Neuron (in vitro differentiated cells): Measurements from ENCODE around the gene CYP1A2.

Experiments used
- H2AFZ ChIP-seq: one replicate; pipeline ENCODE4 v1.6.1; 2013; ENCODE audit warnings: low read depth, mild to moderate bottlenecking, inconsistent platforms, low read length, moderate library complexity
- H3K27me3 ChIP-seq: one replicate; pipeline ENCODE4 v1.6.1; 2013; ENCODE audit warnings: low read length; ENCODE audit not compliant: insufficient read depth
- H3K36me3 ChIP-seq: one replicate; pipeline ENCODE4 v1.6.1; 2013; ENCODE audit warnings: low read length; ENCODE audit not compliant: insufficient read depth
- H3K4me1 ChIP-seq: one replicate; pipeline ENCODE4 v1.6.1; 2013; ENCODE audit warnings: low read length; ENCODE audit not compliant: insufficient read depth
- H3K4me3 ChIP-seq: 2 replicates; pipeline ENCODE4 v1.5.1; 2013; ENCODE audit warnings: mild to moderate bottlenecking, low read length, moderate library complexity
- H3K9me3 ChIP-seq: one replicate; pipeline ENCODE4 v1.6.1; 2013; ENCODE audit warnings: low read length

The CYP1A2 gene

GRCh38 chr15:74748322-74748946 is at the start of gene CYP1A2:
Gene CYP1A2, plus strand, starts transcription at chr15:74748845. Its CDS starts 894 bp downstream, at chr15:74749739.
- Histone ChIP-seq H3K36me3 (no peaks in the 10 kb centered on the region), H3K4me3 (no peak within 1 kb of the TSS), H3K27me3 (peaks cover 12% of the 10 kb centered on the region), H3K4me1 (no peaks in the 10 kb centered on the region), H2AFZ (no peak within 1 kb of the TSS), H3K9me3 (peaks cover 2% of the 10 kb centered on the region)

- Histone ChIP-seq H3K9me3 (no peaks in the 10 kb centered on the region), H2AFZ (no peak overlapping the region), H3K36me3 (no peaks in the 10 kb centered on the region), H3K4me1 (no peaks in the 10 kb centered on the region), H3K27me3 (peaks cover 12% of the 10 kb centered on the region), H3K4me3 (no peak overlapping the region)
Observed at GRCh38 chr15:74709011-74709410, 39.6 kb upstream of the CYP1A2 start.

GRCh38 chr15:74709892-74710291 is 38.8 kb upstream of the CYP1A2 start:
- H2AFZ ChIP-seq, result no peak overlapping the region
- no peaks in the 10 kb centered on the region for H3K9me3 ChIP-seq
- no peaks in the 10 kb centered on the region for H3K4me1 ChIP-seq
- peaks cover 12% of the 10 kb centered on the region for H3K27me3 ChIP-seq
- no peaks in the 10 kb centered on the region for H3K36me3 ChIP-seq
- H3K4me3 ChIP-seq, result no peak overlapping the region

- Histone ChIP-seq H3K9me3 (no peaks in the 10 kb centered on the region), H3K4me3 (no peak overlapping the region), H3K36me3 (no peaks in the 10 kb centered on the region), H3K4me1 (no peaks in the 10 kb centered on the region), H3K27me3 (peaks cover 12% of the 10 kb centered on the region), H2AFZ (no peak overlapping the region)
Observed at GRCh38 chr15:74710319-74711094, 38.1 kb upstream of the CYP1A2 start.

GRCh38 chr15:74712311-74712710 is 36.3 kb upstream of the CYP1A2 start:
- Histone ChIP-seq H3K4me1 (no peaks in the 10 kb centered on the region), H3K27me3 (peaks cover 10% of the 10 kb centered on the region), H3K4me3 (no peak overlapping the region), H3K9me3 (no peaks in the 10 kb centered on the region), H3K36me3 (no peaks in the 10 kb centered on the region), H2AFZ (no peak overlapping the region)

GRCh38 chr15:74716651-74717050 is 32.0 kb upstream of the CYP1A2 start:
- Histone ChIP-seq H3K27me3 (no peaks in the 10 kb centered on the region), H3K9me3 (no peaks in the 10 kb centered on the region), H3K4me1 (no peaks in the 10 kb centered on the region), H3K4me3 (no peak overlapping the region), H2AFZ (no peak overlapping the region), H3K36me3 (no peaks in the 10 kb centered on the region)

- Histone ChIP-seq H3K9me3 (no peaks in the 10 kb centered on the region), H3K36me3 (no peaks in the 10 kb centered on the region), H3K27me3 (peaks cover 8% of the 10 kb centered on the region), H3K4me3 (no peak overlapping the region), H3K4me1 (peaks cover 8% of the 10 kb centered on the region), H2AFZ (no peak overlapping the region)
Observed at GRCh38 chr15:74722591-74722990, 26.1 kb upstream of the CYP1A2 start.

- Histone ChIP-seq H2AFZ (no peak overlapping the region), H3K9me3 (no peaks in the 10 kb centered on the region), H3K27me3 (peaks cover 8% of the 10 kb centered on the region), H3K4me3 (no peak overlapping the region), H3K4me1 (peaks cover 8% of the 10 kb centered on the region), H3K36me3 (no peaks in the 10 kb centered on the region)
Observed at GRCh38 chr15:74723187-74723586, 25.5 kb upstream of the CYP1A2 start.

GRCh38 chr15:74723754-74724334 is 24.8 kb upstream of the CYP1A2 start:
- no peaks in the 10 kb centered on the region for H3K9me3 ChIP-seq
- no peaks in the 10 kb centered on the region for H3K36me3 ChIP-seq
- no peak overlapping the region for H3K4me3 ChIP-seq
- no peak overlapping the region for H2AFZ ChIP-seq
- H3K4me1 ChIP-seq, result peaks cover 8% of the 10 kb centered on the region
- H3K27me3 ChIP-seq, result peaks cover 8% of the 10 kb centered on the region

GRCh38 chr15:74724570-74725224 is 23.9 kb upstream of the CYP1A2 start:
- Histone ChIP-seq H3K4me1 (peaks cover 8% of the 10 kb centered on the region), H2AFZ (no peak overlapping the region), H3K9me3 (no peaks in the 10 kb centered on the region), H3K4me3 (no peak overlapping the region), H3K27me3 (peaks cover 8% of the 10 kb centered on the region), H3K36me3 (no peaks in the 10 kb centered on the region)

- Histone ChIP-seq H3K27me3 (peaks cover 8% of the 10 kb centered on the region), H3K36me3 (no peaks in the 10 kb centered on the region), H3K4me3 (peak within 1 kb of the TSS; percentile 18), H3K4me1 (peaks cover 8% of the 10 kb centered on the region), H2AFZ (peak within 1 kb of the TSS; percentile 29), H3K9me3 (no peaks in the 10 kb centered on the region)
Observed at GRCh38 chr15:74725225-74725774, 23.3 kb upstream of the CYP1A2 start, which contains the start of gene CYP1A1. Gene CYP1A1, minus strand, starts transcription at chr15:74725528. Its CDS starts 2,431 bp downstream, at chr15:74723097.

GRCh38 chr15:74725845-74726773 is 22.5 kb upstream of the CYP1A2 start:
- Histone ChIP-seq H3K4me3 (peak overlapping the region; percentile 18), H3K27me3 (peaks cover 13% of the 10 kb centered on the region), H3K9me3 (no peaks in the 10 kb centered on the region), H3K4me1 (peaks cover 10% of the 10 kb centered on the region), H2AFZ (peak overlapping the region; percentile 29), H3K36me3 (no peaks in the 10 kb centered on the region)
